ENCODE data around the gene FOXK2.

- TF ChIP-seq, protein P1, sequence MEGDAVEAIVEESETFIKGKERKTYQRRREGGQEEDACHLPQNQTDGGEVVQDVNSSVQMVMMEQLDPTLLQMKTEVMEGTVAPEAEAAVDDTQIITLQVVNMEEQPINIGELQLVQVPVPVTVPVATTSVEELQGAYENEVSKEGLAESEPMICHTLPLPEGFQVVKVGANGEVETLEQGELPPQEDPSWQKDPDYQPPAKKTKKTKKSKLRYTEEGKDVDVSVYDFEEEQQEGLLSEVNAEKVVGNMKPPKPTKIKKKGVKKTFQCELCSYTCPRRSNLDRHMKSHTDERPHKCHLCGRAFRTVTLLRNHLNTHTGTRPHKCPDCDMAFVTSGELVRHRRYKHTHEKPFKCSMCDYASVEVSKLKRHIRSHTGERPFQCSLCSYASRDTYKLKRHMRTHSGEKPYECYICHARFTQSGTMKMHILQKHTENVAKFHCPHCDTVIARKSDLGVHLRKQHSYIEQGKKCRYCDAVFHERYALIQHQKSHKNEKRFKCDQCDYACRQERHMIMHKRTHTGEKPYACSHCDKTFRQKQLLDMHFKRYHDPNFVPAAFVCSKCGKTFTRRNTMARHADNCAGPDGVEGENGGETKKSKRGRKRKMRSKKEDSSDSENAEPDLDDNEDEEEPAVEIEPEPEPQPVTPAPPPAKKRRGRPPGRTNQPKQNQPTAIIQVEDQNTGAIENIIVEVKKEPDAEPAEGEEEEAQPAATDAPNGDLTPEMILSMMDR (IDR thresholded peaks at IDR 0.05; ENCODE audit: poor library complexity) = no peak
- no peak for TF ChIP-seq EZH2 (IDR thresholded peaks at IDR 0.05; ENCODE audit: borderline replicate concordance)
Measured at GRCh38 chr17:82560252-82560642, 40.7 kb downstream of the FOXK2 start.
